NCI-H524 (cell line): ENCODE measurements around the gene LMNTD1.
"Not testable (repeated sequence)": the region's sequence is repeated elsewhere in the genome, so short reads cannot be mapped to it uniquely, and the experiment has no call there.

Source experiments
- DNase-seq, 2 experiments: peaks; one replicate each; lab custom pipeline; 2025; lab: John Stamatoyannopoulos, UW

Gene LMNTD1

GRCh38 chr12:25433024-25433423 is 120.1 kb downstream of the LMNTD1 start:
- no peak for DNase-seq

DNA sequence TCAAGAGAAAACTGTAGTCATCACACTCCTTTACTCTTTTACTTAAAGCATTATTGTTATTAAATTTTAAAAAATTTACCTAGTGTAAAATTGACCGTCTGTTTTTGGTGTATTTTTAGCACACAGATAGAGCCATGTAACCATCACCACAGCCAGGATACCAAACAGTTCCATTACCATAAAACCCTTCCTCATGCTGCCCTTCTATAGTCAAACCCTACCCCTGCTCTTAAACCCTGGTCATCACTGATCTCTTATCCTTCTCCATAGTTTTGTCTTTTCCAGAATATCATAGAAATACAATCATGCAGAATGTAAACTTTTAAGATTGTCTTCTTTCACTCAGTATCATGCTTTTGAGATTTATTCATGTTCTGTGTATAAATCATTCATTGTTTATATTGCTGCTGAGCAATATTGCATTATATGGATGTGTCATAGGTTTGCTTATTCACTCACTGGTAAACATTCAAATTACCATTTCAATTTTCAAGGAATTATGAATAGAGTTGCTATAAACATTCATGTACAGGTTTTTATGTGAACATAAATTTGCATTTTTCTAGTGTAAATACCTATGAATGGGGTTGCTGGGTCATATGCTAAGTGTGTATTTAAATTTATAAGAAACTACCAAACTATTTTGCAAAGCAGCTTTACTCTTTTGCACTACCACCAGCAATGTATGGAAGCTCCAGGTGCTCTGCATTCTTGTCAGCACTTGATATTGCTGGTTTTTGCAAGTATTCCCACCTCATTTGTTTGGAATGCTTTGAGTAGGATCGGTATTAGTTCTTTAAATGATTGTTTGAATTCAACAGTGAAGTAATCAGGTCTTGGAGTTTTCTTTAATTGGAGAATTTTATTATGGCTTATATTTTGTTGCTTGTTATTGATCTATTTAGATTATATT is 125.5 kb downstream of the LMNTD1 start:
- DNase-seq = no peak

GRCh38 chr12:25426821-25427220 is 126.3 kb downstream of the LMNTD1 start:
- not testable (repeated sequence) for DNase-seq
